Stimulated activated CD8-positive, alpha-beta memory T cell treated with anti-CD3 and anti-CD28 coated beads, Interleukin-12 subunit alpha, Interleukin-12 subunit beta, amount 100 ng/mL, for 1 hour (primary cell): ENCODE results near the gene EGFL7.

Experiments
- DNase-seq: peaks from one replicate; pipeline ENCODE4 v3.0.0-alpha.2; 2020; ENCODE audit warnings: low read depth

The EGFL7 gene

GRCh38 chr9:136718345-136719194 is 55.9 kb downstream of the EGFL7 start:
- no peak for DNase-seq

DNA sequence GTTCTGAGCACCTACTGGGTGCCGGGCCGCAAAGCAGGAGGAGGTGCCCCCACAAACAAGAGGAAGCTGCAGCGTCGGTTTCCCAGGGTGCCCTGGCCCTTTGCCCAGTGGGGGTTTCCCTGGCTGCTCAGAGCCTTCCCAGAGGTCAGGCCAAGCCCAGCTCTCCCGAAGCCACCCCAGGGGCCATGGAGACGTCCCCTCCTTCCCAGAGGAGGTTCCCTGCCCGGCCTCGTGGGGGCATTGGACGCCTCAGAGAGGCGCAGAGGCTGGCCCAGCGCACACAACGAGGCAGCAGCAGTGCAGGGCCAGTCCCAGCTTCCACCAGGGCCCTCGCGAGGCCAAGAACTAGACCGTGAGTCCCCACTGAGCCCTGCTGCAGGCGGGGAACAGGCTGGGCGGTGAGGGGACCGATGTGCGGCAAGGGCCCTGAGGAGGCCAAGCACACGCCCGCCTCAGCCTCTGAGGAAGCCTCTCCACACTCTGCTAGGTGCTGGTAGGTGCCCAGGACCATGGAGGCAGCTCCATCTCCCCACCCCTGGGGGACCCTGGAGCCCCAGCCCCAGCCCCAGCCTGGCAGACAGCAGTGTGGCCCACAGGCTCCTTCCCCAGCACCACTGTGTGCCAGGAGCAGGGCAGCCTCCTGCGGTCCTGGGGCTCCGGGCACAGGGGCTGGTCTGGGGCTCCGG is 56.6 kb downstream of the EGFL7 start:
- no peak for DNase-seq

DNA sequence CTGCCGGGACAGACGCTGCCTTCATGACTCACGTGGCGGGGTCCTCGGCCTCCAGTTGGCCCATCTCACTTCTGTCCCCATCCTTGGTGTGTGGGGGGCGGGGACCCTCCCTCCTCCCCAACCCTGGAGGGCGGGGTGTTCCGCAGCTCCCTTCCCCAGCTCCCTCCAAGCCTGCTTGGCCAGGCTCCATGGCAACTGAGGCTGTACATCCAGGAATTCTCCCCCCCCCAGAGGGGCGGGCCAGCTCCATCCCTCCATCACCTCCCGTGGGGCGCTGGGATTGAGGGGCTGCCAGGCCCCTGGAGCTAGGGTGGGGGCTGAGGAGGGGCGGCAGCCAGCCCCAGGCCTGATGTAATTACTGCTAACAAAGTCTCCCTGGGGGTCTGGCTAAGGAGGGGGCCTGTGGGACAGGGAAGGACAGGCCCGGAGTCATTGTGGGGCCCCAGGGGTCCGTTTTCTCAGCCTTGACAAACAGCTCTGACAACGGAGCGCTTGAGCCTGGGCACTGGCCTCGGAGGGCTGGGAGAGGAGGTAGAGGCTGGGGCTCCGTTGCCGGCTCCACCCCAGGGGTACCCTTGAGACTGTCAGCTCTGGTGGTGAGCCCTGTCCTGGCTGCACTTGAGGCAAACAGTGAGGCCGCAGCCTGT is 57.7 kb downstream of the EGFL7 start:
- no peak for DNase-seq

GRCh38 chr9:136720898-136721338 is 58.2 kb downstream of the EGFL7 start:
- no peak for DNase-seq

GRCh38 chr9:136721339-136722092 is 58.8 kb downstream of the EGFL7 start:
- no peak for DNase-seq
